Osteocyte (in vitro differentiated cells): ENCODE data around the gene DYNC2H1. TPM values are rescaled to one million over a fixed set of nuclear protein-coding genes. Genes with fewer than 3 reads are reported as not detected.

Experiments
- DNase-seq: peaks from one replicate; pipeline ENCODE4 v3.0.0; 2021; ENCODE audit warnings: mixed read lengths; ENCODE audit not compliant: unreplicated experiment; ENCODE audit errors: extremely low spot score
- H3K27ac Mint-ChIP-seq: one replicate; pipeline ENCODE4 v1.8.0; 2021; ENCODE audit warnings: mild to moderate bottlenecking, mixed read lengths; ENCODE audit not compliant: unreplicated experiment
- H3K27me3 Mint-ChIP-seq: one replicate; pipeline ENCODE4 v1.8.0; 2021; ENCODE audit warnings: mixed read lengths; ENCODE audit not compliant: unreplicated experiment
- H3K36me3 Mint-ChIP-seq: one replicate; pipeline ENCODE4 v1.8.0; 2021; ENCODE audit warnings: mixed read lengths; ENCODE audit not compliant: unreplicated experiment
- H3K4me1 Mint-ChIP-seq: one replicate; pipeline ENCODE4 v1.8.0; 2021; ENCODE audit warnings: mixed read lengths; ENCODE audit not compliant: unreplicated experiment
- H3K4me3 Mint-ChIP-seq: one replicate; pipeline ENCODE4 v1.8.0; 2021; ENCODE audit warnings: mild to moderate bottlenecking, moderate library complexity, mixed read lengths; ENCODE audit not compliant: unreplicated experiment
- H3K9me3 Mint-ChIP-seq: one replicate; pipeline ENCODE4 v1.8.0; 2021; ENCODE audit warnings: mixed read lengths; ENCODE audit not compliant: unreplicated experiment
- total RNA-seq: library from RNA; stranded (reverse); gene quantifications from 2 replicates; pipeline ENCODE4 v1.2.1, GENCODE V29; 2021
- TF ChIP-seq, protein P1 (sequence below): fragments of 200-600 bp; sonication (generic); IDR thresholded peaks from 2 replicates; pipeline ENCODE4 v1.5.0; 2021; ENCODE audit warnings: antibody characterized with exemption, mild to moderate bottlenecking, moderate library complexity

The DYNC2H1 gene
- total RNA-seq, 1 donor from 2014 or later: 23.4 TPM

DNA sequence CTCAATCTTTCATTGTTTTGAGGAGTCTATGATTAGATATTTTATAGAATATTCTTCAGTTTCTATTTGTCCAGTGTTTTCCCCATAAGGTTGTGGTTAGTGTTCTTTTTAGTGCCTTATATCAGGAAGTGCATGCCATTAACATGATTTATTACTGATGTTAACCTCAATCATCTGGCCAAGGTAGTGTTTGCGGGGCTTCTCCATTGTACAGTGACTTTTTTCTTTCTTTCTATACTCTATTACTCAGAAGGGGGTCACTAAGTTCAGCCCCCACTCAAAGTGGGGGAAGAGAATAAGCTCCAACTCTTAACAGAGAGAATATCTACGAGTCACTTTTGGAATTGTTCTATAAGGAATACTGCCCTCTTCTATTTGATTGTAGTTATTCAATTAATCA, 415.8 kb downstream of the DYNC2H1 start:
- Mint-ChIP-seq H3K9me3 (peaks cover 6% of the 10 kb centered on the region), H3K27ac (no peak overlapping the region), H3K4me1 (peaks cover 28% of the 10 kb centered on the region), H3K36me3 (peaks cover 1% of the 10 kb centered on the region), H3K4me3 (no peak overlapping the region), H3K27me3 (no peaks in the 10 kb centered on the region)
- no peak for DNase-seq
- TF ChIP-seq, protein P1, sequence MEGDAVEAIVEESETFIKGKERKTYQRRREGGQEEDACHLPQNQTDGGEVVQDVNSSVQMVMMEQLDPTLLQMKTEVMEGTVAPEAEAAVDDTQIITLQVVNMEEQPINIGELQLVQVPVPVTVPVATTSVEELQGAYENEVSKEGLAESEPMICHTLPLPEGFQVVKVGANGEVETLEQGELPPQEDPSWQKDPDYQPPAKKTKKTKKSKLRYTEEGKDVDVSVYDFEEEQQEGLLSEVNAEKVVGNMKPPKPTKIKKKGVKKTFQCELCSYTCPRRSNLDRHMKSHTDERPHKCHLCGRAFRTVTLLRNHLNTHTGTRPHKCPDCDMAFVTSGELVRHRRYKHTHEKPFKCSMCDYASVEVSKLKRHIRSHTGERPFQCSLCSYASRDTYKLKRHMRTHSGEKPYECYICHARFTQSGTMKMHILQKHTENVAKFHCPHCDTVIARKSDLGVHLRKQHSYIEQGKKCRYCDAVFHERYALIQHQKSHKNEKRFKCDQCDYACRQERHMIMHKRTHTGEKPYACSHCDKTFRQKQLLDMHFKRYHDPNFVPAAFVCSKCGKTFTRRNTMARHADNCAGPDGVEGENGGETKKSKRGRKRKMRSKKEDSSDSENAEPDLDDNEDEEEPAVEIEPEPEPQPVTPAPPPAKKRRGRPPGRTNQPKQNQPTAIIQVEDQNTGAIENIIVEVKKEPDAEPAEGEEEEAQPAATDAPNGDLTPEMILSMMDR: no peak

DNA sequence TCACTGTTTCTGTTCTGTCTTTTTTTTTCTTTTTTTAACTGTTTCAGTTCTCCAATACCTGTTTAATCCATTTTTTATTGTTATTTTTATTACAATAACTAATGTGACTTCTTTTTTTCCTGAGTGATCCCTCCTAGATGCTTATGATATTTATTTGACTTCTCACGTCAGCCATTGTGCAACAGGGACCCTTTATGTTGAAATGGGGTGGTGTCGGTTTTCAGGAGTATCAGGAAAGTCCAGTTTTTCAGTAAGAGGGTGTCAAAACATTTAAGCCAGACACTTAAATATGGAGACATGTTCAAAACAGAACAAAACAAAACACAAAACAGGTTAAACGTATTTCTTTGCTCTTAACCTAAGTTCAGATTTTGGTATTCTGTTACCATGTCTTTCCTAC, 418.8 kb downstream of the DYNC2H1 start:
- Mint-ChIP-seq H3K36me3 (no peaks in the 10 kb centered on the region), H3K9me3 (no peaks in the 10 kb centered on the region)
- no peak for DNase-seq

DNA sequence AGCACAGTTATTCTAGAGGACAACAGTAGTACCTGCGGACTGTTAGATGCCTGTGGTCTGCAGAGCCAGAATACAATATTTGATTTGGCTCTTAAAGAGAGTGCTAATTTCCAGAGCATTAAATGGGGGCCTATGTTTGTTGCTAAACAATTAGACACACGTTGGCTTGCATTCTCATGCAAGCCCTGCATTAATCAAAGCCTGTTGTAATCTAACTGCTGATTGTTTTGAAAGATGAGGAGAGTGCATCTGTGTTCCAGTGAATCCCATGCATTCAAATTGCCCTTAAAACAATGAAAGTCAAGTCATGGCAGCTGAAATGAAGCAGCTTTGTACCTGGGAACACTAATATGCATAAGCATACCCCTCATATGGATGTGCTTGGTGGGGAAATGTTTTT, 419.4 kb downstream of the DYNC2H1 start:
- no peak overlapping the region for H3K27ac Mint-ChIP-seq
- no peaks in the 10 kb centered on the region for H3K9me3 Mint-ChIP-seq
- H3K4me1 Mint-ChIP-seq: peaks cover 43% of the 10 kb centered on the region
- DNase-seq: no peak
- no peak overlapping the region for H3K4me3 Mint-ChIP-seq
- H3K27me3 Mint-ChIP-seq: no peaks in the 10 kb centered on the region
- no peaks in the 10 kb centered on the region for H3K36me3 Mint-ChIP-seq
- TF ChIP-seq, protein P1: no peak

More for the DNA sequence above, 418.8 kb downstream of the DYNC2H1 start:
- Mint-ChIP-seq H3K4me3 (no peak overlapping the region), H3K27ac (no peak overlapping the region), H3K4me1 (peaks cover 41% of the 10 kb centered on the region), H3K27me3 (no peaks in the 10 kb centered on the region)
- TF ChIP-seq, protein P1: no peak

DNA sequence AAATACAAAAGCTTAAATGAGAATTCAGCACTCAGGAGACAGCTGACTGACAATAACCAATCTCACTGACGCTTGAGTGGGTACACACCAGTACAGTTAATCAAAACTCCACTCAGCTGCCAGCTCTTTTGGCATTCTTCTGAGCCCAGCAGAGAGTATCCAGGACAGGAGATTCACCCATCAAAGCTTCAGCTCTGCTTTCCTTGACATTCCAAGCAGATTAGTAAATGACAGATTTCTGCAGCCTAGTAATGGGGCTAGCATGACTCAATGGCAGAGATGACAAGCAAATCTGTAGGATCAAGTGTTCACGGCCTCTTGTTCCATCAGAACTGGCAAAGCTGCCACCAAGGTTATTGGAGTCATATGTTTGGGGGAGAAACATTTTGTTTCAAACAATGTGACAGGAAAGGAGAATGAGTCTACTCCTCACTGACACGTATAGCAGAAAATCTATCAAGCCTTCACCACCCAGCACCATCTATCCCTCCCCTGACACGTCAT, 420.0 kb downstream of the DYNC2H1 start:
- Mint-ChIP-seq H3K9me3 (no peaks in the 10 kb centered on the region), H3K27me3 (no peaks in the 10 kb centered on the region), H3K4me1 (peaks cover 45% of the 10 kb centered on the region), H3K4me3 (no peak overlapping the region), H3K36me3 (no peaks in the 10 kb centered on the region), H3K27ac (peak overlapping the region; percentile 31)
- TF ChIP-seq, protein P1: no peak
- DNase-seq: no peak

Other genes starting within 250 kb of the DYNC2H1 start
- gene MMP12, start 234.4 kb upstream of the DYNC2H1 start, total RNA-seq: not detected in 2 replicates
- 0.21 and 0.39 TPM in 2 replicates for gene MMP13, start 153.7 kb upstream of the DYNC2H1 start, total RNA-seq
- 28.7 and 29.1 TPM in 2 replicates for gene DCUN1D5, start 17.3 kb upstream of the DYNC2H1 start, total RNA-seq